A673 (cell line): Measurements from ENCODE around the gene APOL5. TPM values are rescaled to one million over a fixed set of nuclear protein-coding genes. Genes with fewer than 3 reads are reported as not detected.
"Not testable (repeated sequence)": the region's sequence is repeated elsewhere in the genome, so short reads cannot be mapped to it uniquely, and the experiment has no call there.

Experiments
- BruUV-seq: library from RNA; stranded (reverse); fragments of 400-500 nt; replicated peaks from 2 replicates; lab custom pipeline; 2021; lab: Mats Ljungman, UMichigan
- CTCF ChIA-PET: fragments of 300-600 bp; sonication (Branson Sonifier 250); formaldehyde crosslinking; loops from one replicate; lab custom pipeline; 2022; ENCODE audit warnings: antibody characterized with exemption; lab: Charles Lee
- POLR2A ChIA-PET: fragments of 300-600 bp; sonication (Branson Sonifier 250); formaldehyde crosslinking; loops from one replicate; lab custom pipeline; 2022; ENCODE audit warnings: antibody characterized with exemption; ENCODE audit not compliant: low non-redundant PET; lab: Charles Lee
- DNase-seq: peaks from one replicate; pipeline ENCODE4 v3.0.0-alpha.2; 2015; ENCODE audit warnings: low spot score
- H3K27ac ChIP-seq: fragments of 200-600 bp; sonication (generic); 2 replicates; pipeline ENCODE4 v1.5.1; 2016; ENCODE audit warnings: mixed run types, low read depth, mild to moderate bottlenecking, mixed read lengths, antibody characterized with exemption, low read length; ENCODE audit not compliant: poor library complexity, severe bottlenecking
- H3K27me3 ChIP-seq: fragments of 200-600 bp; sonication (generic); replicated peaks from 2 replicates; pipeline ENCODE4 v1.6.1; 2017; ENCODE audit warnings: mixed run types, low read depth, mild to moderate bottlenecking, mixed read lengths, antibody characterized with exemption, low read length; ENCODE audit not compliant: insufficient read depth, poor library complexity
- H3K36me3 ChIP-seq: fragments of 200-600 bp; sonication (generic); 2 replicates; pipeline ENCODE4 v1.6.1; 2016; ENCODE audit warnings: mixed run types, mild to moderate bottlenecking, mixed read lengths, antibody characterized with exemption, low read length; ENCODE audit not compliant: insufficient read depth, poor library complexity, severe bottlenecking
- H3K4me1 ChIP-seq: fragments of 200-600 bp; sonication (generic); 2 replicates; pipeline ENCODE4 v1.6.1; 2017; ENCODE audit warnings: mixed run types, mild to moderate bottlenecking, mixed read lengths, antibody characterized with exemption, low read length; ENCODE audit not compliant: insufficient read depth, poor library complexity, severe bottlenecking
- H3K4me3 ChIP-seq: fragments of 200-600 bp; sonication (generic); 2 replicates; pipeline ENCODE4 v1.5.1; 2016; ENCODE audit warnings: low read depth, mixed run types, mild to moderate bottlenecking, mixed read lengths, low read length; ENCODE audit not compliant: poor library complexity, severe bottlenecking
- H3K9me3 ChIP-seq: fragments of 200-600 bp; sonication (generic); 2 replicates; pipeline ENCODE4 v1.6.1; 2016; ENCODE audit warnings: mixed run types, low read depth, mild to moderate bottlenecking, mixed read lengths, antibody characterized with exemption, low read length; ENCODE audit not compliant: poor library complexity, severe bottlenecking
- EZH2 ChIP-seq: fragments of 200-600 bp; sonication (generic); IDR thresholded peaks from 2 replicates; pipeline ENCODE4 v1.6.1; 2017; ENCODE audit warnings: borderline replicate concordance, low read depth, mild to moderate bottlenecking, mixed read lengths, antibody characterized with exemption, low read length; ENCODE audit not compliant: poor library complexity, severe bottlenecking
- intact Hi-C: fragments of 100-400 bp; cut with micrococcal nuclease; formaldehyde crosslinking; loops from one replicate; pipeline ENCODE4 v1.10.0; 2022; ENCODE audit not compliant: unreplicated experiment
- total RNA-seq: library from RNA; stranded (reverse); gene quantifications from 2 replicates; pipeline ENCODE4 v1.2.3, GENCODE V29; 2021
- TF ChIP-seq, protein P1 (sequence below): fragments of 300-800, 200-600 bp; sonication (generic); conservative IDR thresholded peaks from 2 replicates; pipeline ENCODE4 v1.5.1; 2017; ENCODE audit warnings: low read depth, mild to moderate bottlenecking, antibody characterized with exemption, low read length, moderate library complexity, mixed read lengths

Gene APOL5
- total RNA-seq, 1 experiment from 2014 or later, result not detected

DNA sequence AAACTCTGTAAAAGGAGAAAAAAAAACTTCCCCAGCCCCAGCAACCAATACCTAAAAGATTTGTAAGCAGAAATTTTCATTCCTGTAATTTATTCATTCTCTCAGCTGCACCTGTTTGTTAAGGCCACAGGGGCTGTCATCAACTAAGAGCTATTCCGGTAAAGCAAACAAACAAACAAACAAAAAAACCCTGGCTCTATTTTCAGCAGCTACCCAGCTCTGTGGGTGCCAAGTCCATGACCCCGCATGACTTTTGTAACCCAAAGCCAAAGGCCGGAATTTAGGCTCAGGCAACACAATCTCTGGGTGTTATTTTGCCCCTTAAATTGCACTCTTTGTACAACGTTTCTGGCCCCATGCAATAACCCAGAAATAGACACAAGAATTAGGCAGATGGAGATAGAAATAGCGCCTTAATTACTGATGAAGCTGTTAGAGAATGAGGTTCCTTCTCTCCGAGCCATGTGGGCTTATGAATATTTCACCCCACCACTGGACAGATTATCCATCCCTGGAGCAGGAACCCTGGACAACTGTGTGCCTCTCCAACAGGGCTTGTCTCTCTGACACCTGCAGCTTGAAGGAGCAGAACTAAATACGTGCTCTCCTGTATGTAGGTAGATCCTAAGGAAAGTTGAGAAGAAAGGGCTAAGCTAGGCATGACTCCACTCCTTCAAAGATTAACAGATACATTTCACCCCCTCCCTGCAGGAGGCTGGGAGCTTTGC lies 40.0 kb upstream of the APOL5 start:
- Histone ChIP-seq H3K9me3 (peaks cover 11% of the 10 kb centered on the region), H3K27ac (no peak overlapping the region), H3K4me1 (no peaks in the 10 kb centered on the region), H3K4me3 (no peak overlapping the region), H3K27me3 (no peaks in the 10 kb centered on the region), H3K36me3 (no peaks in the 10 kb centered on the region)
- no TSS peak for BruUV-seq
- TF ChIP-seq, protein P1, sequence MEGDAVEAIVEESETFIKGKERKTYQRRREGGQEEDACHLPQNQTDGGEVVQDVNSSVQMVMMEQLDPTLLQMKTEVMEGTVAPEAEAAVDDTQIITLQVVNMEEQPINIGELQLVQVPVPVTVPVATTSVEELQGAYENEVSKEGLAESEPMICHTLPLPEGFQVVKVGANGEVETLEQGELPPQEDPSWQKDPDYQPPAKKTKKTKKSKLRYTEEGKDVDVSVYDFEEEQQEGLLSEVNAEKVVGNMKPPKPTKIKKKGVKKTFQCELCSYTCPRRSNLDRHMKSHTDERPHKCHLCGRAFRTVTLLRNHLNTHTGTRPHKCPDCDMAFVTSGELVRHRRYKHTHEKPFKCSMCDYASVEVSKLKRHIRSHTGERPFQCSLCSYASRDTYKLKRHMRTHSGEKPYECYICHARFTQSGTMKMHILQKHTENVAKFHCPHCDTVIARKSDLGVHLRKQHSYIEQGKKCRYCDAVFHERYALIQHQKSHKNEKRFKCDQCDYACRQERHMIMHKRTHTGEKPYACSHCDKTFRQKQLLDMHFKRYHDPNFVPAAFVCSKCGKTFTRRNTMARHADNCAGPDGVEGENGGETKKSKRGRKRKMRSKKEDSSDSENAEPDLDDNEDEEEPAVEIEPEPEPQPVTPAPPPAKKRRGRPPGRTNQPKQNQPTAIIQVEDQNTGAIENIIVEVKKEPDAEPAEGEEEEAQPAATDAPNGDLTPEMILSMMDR, result no peak
- TF ChIP-seq EZH2, result no peak
- intact Hi-C loops, result no loop called here
- DNase-seq, result no peak
- ChIA-PET POLR2A (no interaction called here), CTCF (interaction anchor here (0.5 kb wide), 1 partner anchor 294 kb away, joined by 4 read pairs; no protein-coding TSS in a partner anchor)

DNA sequence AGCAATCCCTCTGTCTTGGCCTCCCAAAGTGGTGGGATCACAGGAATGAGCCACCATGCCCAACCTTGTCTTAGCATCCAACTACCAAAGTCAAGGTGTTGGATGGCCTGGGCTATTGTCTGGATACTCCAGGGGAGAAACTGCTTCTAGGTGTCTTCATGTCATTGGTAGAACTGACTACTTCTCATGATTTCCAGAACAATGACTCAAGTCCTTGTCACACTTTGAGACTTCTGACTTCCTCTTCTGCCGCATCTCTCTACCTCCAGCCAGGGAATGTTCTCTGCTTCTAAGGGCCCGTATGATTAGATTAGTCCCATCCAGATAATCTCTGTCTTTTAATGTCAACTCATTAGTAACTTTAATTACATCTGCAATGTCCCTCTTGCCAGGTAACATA lies 38.8 kb upstream of the APOL5 start:
- no peak overlapping the region for H3K4me3 ChIP-seq
- DNase-seq, result no peak
- H3K27ac ChIP-seq, result no peak overlapping the region
- H3K27me3 ChIP-seq, result no peaks in the 10 kb centered on the region
- BruUV-seq, result no TSS peak
- H3K9me3 ChIP-seq, result peaks cover 11% of the 10 kb centered on the region
- CTCF ChIA-PET, result no interaction called here
- POLR2A ChIA-PET, result no interaction called here
- H3K36me3 ChIP-seq, result no peaks in the 10 kb centered on the region
- no peak for TF ChIP-seq EZH2
- TF ChIP-seq, protein P1, result no peak
- H3K4me1 ChIP-seq, result no peaks in the 10 kb centered on the region
- intact Hi-C loops, result no loop called here

DNA sequence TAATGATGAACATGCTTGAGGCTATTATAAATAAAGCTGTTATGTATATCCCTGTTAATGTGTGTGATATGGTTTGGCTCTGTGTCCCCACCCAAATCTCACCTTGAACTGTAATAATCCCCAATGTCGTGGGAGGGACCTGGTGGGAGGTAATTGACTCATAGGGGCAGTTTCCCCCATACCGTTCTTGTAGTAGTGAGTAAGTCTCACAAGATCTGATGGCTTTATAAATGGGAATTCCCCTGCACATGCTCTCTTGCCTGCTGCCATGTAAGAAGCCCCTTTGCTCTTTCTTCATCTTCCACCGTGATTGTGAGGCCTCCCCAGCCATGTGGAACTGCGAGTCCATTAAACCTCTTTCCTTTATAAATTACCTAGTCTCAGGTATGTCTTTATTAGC lies 38.2 kb upstream of the APOL5 start:
- H3K36me3 ChIP-seq, BruUV-seq, POLR2A ChIA-PET, H3K4me1 ChIP-seq, H3K27me3 ChIP-seq, CTCF ChIA-PET, DNase-seq, H3K27ac ChIP-seq, intact Hi-C loops, H3K4me3 ChIP-seq: not testable (repeated sequence)
- peaks cover 11% of the 10 kb centered on the region for H3K9me3 ChIP-seq
